ENCODE results near the gene NCOR2.

Gene NCOR2

GRCh38 chr12:124560146-124560890 is 7.1 kb downstream of the NCOR2 start:
- DNase-seq (ENCODE audit: low read depth in 2 of 2) = no peak

GRCh38 chr12:124559182-124560017 is 8.0 kb downstream of the NCOR2 start:
- DNase-seq (ENCODE audit: low read depth in 2 of 2) = no peak

GRCh38 chr12:124558313-124558712 is 9.1 kb downstream of the NCOR2 start:
- no peak for DNase-seq (ENCODE audit: low read depth in 2 of 2)

- DNase-seq (ENCODE audit: low read depth in 2 of 2) = no peak
Observed at GRCh38 chr12:124557518-124558223, 9.7 kb downstream of the NCOR2 start.

- DNase-seq (ENCODE audit: low read depth in 2 of 2) = no peak
Observed at GRCh38 chr12:124556896-124557501, 10.4 kb downstream of the NCOR2 start.

GRCh38 chr12:124556074-124556466 is 11.3 kb downstream of the NCOR2 start:
- DNase-seq (ENCODE audit: low read depth in 2 of 2) = no peak

GRCh38 chr12:124555168-124556073 is 12.0 kb downstream of the NCOR2 start:
- no peak for DNase-seq (ENCODE audit: low read depth in 2 of 2)

GRCh38 chr12:124554429-124555029 is 12.9 kb downstream of the NCOR2 start:
- no peak for DNase-seq (ENCODE audit: low read depth in 2 of 2)

GRCh38 chr12:124553862-124554428 is 13.5 kb downstream of the NCOR2 start:
- DNase-seq (ENCODE audit: low read depth in 2 of 2) = no peak

GRCh38 chr12:124551268-124552144 is 15.9 kb downstream of the NCOR2 start:
- DNase-seq (ENCODE audit: low read depth in 2 of 2) = no peak

- no peak for DNase-seq (ENCODE audit: low read depth in 2 of 2)
Observed at GRCh38 chr12:124550123-124551089, 17.0 kb downstream of the NCOR2 start.

GRCh38 chr12:124549629-124550028 is 17.8 kb downstream of the NCOR2 start:
- DNase-seq (ENCODE audit: low read depth in 2 of 2) = no peak

- peak in 1 of 2 donors; percentile 11 for DNase-seq (ENCODE audit: low read depth in 2 of 2)
Observed at GRCh38 chr12:124548854-124549378, 18.5 kb downstream of the NCOR2 start.

GRCh38 chr12:124547626-124548025 is 19.8 kb downstream of the NCOR2 start:
- no peak for DNase-seq (ENCODE audit: low read depth in 2 of 2)

- peak; percentile 12 to 20 for DNase-seq (ENCODE audit: low read depth in 2 of 2)
Observed at GRCh38 chr12:124545508-124546418, 21.6 kb downstream of the NCOR2 start.

GRCh38 chr12:124544983-124545382 is 22.4 kb downstream of the NCOR2 start:
- DNase-seq (ENCODE audit: low read depth in 2 of 2) = no peak

Data from stimulated activated CD8-positive, alpha-beta memory T cell treated with anti-CD3 and anti-CD28 coated beads, Interleukin-7, amount 100 ng/mL, for 4 hours (primary cell).